ENCODE measurements around the gene DOCK3.

DNA sequence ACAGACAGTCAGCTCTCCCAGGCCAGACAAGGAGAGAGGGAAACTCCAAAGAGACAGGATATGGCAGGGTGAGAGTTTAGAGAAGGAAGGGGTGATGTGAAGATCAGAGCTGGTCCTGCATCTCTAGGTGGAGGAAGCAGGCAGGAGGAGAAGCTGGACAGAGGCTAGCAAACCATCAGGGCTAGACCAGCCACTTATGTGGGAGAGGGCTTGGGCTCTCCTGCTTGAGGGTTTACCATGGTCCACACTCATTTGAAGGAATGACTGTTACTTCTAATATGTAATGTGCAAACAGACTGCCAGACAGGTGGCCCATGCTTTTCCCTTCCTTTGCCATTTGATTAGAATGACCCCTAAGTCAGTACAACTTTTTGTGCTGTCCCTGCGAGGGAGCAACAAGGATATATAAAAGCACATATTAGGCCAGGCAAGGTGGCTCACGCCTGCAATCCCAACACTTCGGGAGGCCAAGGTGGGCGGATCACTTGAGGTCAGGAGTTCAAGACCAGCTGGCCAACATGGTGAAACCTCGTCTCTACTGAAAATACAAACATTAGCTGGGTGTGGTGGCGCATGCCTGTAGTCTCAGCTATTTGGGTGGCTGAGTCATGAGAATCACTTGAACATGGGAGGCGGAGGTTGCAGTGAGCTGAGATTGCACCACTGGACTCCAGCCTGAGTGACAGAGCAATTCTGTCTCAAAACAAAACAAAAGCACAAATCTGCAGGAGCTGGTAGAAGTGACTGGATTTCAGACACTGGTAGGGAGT, 669.4 kb downstream of the DOCK3 start:
- TF ChIP-seq, protein P1, sequence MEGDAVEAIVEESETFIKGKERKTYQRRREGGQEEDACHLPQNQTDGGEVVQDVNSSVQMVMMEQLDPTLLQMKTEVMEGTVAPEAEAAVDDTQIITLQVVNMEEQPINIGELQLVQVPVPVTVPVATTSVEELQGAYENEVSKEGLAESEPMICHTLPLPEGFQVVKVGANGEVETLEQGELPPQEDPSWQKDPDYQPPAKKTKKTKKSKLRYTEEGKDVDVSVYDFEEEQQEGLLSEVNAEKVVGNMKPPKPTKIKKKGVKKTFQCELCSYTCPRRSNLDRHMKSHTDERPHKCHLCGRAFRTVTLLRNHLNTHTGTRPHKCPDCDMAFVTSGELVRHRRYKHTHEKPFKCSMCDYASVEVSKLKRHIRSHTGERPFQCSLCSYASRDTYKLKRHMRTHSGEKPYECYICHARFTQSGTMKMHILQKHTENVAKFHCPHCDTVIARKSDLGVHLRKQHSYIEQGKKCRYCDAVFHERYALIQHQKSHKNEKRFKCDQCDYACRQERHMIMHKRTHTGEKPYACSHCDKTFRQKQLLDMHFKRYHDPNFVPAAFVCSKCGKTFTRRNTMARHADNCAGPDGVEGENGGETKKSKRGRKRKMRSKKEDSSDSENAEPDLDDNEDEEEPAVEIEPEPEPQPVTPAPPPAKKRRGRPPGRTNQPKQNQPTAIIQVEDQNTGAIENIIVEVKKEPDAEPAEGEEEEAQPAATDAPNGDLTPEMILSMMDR (IDR thresholded peaks at IDR 0.05): no peak
- TF ChIP-seq POLR2A (IDR thresholded peaks at IDR 0.05): no peak
- no peak for TF ChIP-seq POLR2AphosphoS5 (IDR thresholded peaks at IDR 0.05; ENCODE audit: insufficient read depth in 1 of 2, low read depth in 1 of 2)

Measured in vagina (tissue), 2 donors.